Neural crest cell (in vitro differentiated cells): ENCODE data around the gene HOXB5. TPM values are rescaled to one million over a fixed set of nuclear protein-coding genes. Genes with fewer than 3 reads are reported as not detected.

Source experiments
- DNase-seq: peaks from one replicate; pipeline ENCODE4 v3.0.0; 2021; ENCODE audit warnings: low read depth, mixed read lengths, low spot score
- H3K27ac Mint-ChIP-seq: one replicate; pipeline ENCODE4 v1.8.0; 2021; ENCODE audit warnings: mild to moderate bottlenecking, mixed read lengths; ENCODE audit not compliant: unreplicated experiment
- H3K27me3 Mint-ChIP-seq: 2 replicates; pipeline ENCODE4 v1.8.0; 2021; ENCODE audit warnings: low read depth, mild to moderate bottlenecking, mixed read lengths
- H3K36me3 Mint-ChIP-seq: 2 replicates; pipeline ENCODE4 v1.8.0; 2021; ENCODE audit warnings: low read depth, mild to moderate bottlenecking, mixed read lengths
- H3K4me1 Mint-ChIP-seq: 2 replicates; pipeline ENCODE4 v1.8.0; 2021; ENCODE audit warnings: mixed read lengths
- H3K4me3 Mint-ChIP-seq: one replicate; pipeline ENCODE4 v1.8.0; 2021; ENCODE audit warnings: mild to moderate bottlenecking, mixed read lengths
- H3K9me3 Mint-ChIP-seq: 2 replicates; pipeline ENCODE4 v1.8.0; 2021; ENCODE audit warnings: mixed read lengths
- CTCF ChIP-seq: fragments of 200-600 bp; sonication (generic); conservative IDR thresholded peaks from 2 replicates; pipeline ENCODE4 v1.5.0; 2021; ENCODE audit warnings: antibody characterized with exemption, mild to moderate bottlenecking
- total RNA-seq: library from RNA; stranded (reverse); gene quantifications from 2 replicates; pipeline ENCODE4 v1.2.1, GENCODE V29; 2021

The HOXB5 gene
- total RNA-seq, 1 donor from 2014 or later: 2.6 TPM

DNA sequence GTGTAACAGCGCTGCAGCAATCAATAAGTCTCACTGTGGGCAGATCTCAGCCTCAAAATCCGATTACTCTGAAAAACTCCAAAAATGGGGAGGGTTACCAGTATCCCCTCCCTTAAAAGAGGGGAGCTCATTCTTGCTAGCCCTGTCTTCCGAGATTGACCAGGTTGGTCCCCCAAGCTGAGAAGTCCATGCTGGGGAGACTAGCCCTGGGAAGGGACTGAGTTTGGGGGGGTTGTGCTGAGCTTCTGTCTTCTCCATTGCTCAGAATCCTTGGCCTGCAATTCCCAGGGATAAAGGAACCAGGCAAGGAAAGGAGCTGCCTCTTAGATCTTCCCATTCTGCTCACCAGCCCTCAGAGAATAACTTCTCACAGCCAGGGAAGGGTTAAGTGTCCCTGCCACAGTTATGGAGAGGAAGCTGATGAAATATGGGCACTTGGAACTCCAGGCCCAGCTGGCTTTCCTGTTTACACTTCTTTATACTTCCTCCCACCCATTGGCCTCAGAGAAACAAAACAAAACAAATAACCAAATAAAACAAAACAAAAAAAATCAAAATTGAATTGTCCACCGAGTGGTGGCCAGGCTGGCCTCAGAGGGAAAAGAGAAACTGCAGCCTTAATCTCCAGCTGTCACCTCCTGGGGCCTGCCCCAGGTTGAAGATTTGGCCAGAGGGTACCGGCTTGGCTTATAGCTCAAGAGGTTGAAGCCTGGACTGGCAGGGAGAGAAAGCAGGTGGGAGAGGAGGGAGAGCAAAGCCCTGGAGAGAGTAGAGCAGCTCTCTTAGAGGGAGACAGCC lies 6.1 kb downstream of the HOXB5 start:
- TF ChIP-seq CTCF: no peak
- Mint-ChIP-seq H3K36me3 (peaks cover 9% of the 10 kb centered on the region), H3K4me3 (peak overlapping the region; percentile 92), H3K4me1 (peaks cover 22% of the 10 kb centered on the region), H3K27ac (no peak overlapping the region), H3K27me3 (peaks cover 100% of the 10 kb centered on the region), H3K9me3 (no peaks in the 10 kb centered on the region)
- DNase-seq: no peak

GRCh38 chr17:48586355-48587258 lies 7.0 kb downstream of the HOXB5 start:
- TF ChIP-seq CTCF: no peak
- H3K9me3 Mint-ChIP-seq: no peaks in the 10 kb centered on the region
- H3K4me3 Mint-ChIP-seq: peak overlapping the region; percentile 92
- H3K27me3 Mint-ChIP-seq: peaks cover 100% of the 10 kb centered on the region
- no peak for DNase-seq
- peaks cover 9% of the 10 kb centered on the region for H3K36me3 Mint-ChIP-seq
- no peak overlapping the region for H3K27ac Mint-ChIP-seq
- H3K4me1 Mint-ChIP-seq: peaks cover 22% of the 10 kb centered on the region

DNA sequence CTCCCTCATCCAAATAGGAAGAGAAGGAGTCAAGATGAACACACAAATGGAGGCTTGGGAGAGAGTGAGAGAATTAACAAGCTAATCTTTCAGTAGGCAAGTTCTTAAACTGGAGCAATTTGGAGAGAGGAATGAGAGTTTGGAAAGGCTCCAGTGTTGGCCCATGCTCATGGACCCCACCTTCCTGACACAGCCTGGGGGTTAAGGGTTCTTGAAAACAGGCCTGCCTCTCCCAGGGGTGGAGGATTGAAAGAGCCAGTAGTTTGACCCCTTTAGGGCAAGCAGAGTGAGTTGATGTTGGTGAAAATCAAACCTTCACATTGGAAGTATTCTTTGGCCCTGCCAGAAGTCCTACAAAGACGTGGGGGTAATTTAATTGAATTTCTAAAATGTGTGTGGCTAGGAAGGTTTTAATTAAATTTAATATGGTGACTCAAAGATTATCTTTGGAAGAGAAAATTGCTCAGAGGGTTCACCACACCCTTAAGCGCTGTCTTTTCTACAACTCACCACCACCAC lies 9.3 kb downstream of the HOXB5 start:
- Mint-ChIP-seq H3K36me3 (peaks cover 7% of the 10 kb centered on the region), H3K4me3 (peak overlapping the region; percentile 56), H3K9me3 (no peaks in the 10 kb centered on the region), H3K27ac (no peak overlapping the region), H3K4me1 (peaks cover 35% of the 10 kb centered on the region), H3K27me3 (peaks cover 100% of the 10 kb centered on the region)
- TF ChIP-seq CTCF: no peak
- no peak for DNase-seq

- Mint-ChIP-seq H3K27ac (no peak overlapping the region), H3K9me3 (no peaks in the 10 kb centered on the region), H3K4me3 (peak overlapping the region; percentile 56), H3K27me3 (peaks cover 100% of the 10 kb centered on the region), H3K4me1 (peaks cover 41% of the 10 kb centered on the region), H3K36me3 (peaks cover 7% of the 10 kb centered on the region)
- no peak for DNase-seq
- no peak for TF ChIP-seq CTCF
These were observed 9.8 kb downstream of the HOXB5 start for GRCh38 chr17:48583708-48584222.

- Mint-ChIP-seq H3K27me3 (peaks cover 98% of the 10 kb centered on the region), H3K36me3 (peaks cover 7% of the 10 kb centered on the region), H3K9me3 (no peaks in the 10 kb centered on the region), H3K4me3 (peak overlapping the region; percentile 56), H3K27ac (no peak overlapping the region), H3K4me1 (peaks cover 42% of the 10 kb centered on the region)
- DNase-seq: no peak
- no peak for TF ChIP-seq CTCF
These were observed 10.9 kb downstream of the HOXB5 start for GRCh38 chr17:48582750-48583069.
